H1 (cell line): Measurements from ENCODE around the gene KIDINS220. TPM values are rescaled to one million over a fixed set of nuclear protein-coding genes. Genes with fewer than 3 reads are reported as not detected.

Source experiments
- CTCF ChIA-PET: fragments of 300-600 bp; sonication (Branson Sonifier 250); formaldehyde crosslinking; loops from one replicate; lab custom pipeline; 2021; ENCODE audit not compliant: partially characterized antibody; lab: Charles Lee
- POLR2A ChIA-PET: fragments of 300-600 bp; sonication (Branson Sonifier 250); formaldehyde crosslinking; loops from one replicate; lab custom pipeline; 2021; ENCODE audit warnings: inconsistent platforms; ENCODE audit not compliant: partially characterized antibody; lab: Charles Lee
- DNase-seq, 2 experiments: peaks; one replicate each; pipeline versions ENCODE4 v3.0.0 to v3.0.0-alpha.2; 2010 to 2022; ENCODE audit warnings: low spot score in 2 of 2, low read depth in 1 of 2, mixed read lengths in 1 of 2
- FAIRE-seq: peaks from 2 replicates; lab custom pipeline; 2011; peaks lifted over from hg19 to GRCh38; lab: Jason Lieb, UNC
- H2AFZ ChIP-seq: 2 replicates; pipeline ENCODE4 v1.8.1; 2012; ENCODE audit warnings: low read length, inconsistent platforms
- H2AK5ac ChIP-seq: 2 replicates; pipeline ENCODE4 v1.6.1; 2013; ENCODE audit warnings: low read depth, low read length
- H2BK120ac ChIP-seq: replicated peaks from 2 replicates; pipeline ENCODE3; 2013; ENCODE audit warnings: low read depth, low read length, inconsistent platforms
- H2BK12ac ChIP-seq: 2 replicates; pipeline ENCODE4 v1.6.1; 2013; ENCODE audit warnings: low read depth, low read length
- H2BK15ac ChIP-seq: 2 replicates; pipeline ENCODE4 v1.6.1; 2013; ENCODE audit warnings: low read length
- H2BK20ac ChIP-seq: 2 replicates; pipeline ENCODE4 v1.6.1; 2013; ENCODE audit warnings: low read length
- H2BK5ac ChIP-seq: 2 replicates; pipeline ENCODE4 v1.6.1; 2013; ENCODE audit warnings: low read depth, low read length
- H3K14ac ChIP-seq: 2 replicates; pipeline ENCODE4 v1.6.1; 2013; ENCODE audit warnings: inconsistent platforms; ENCODE audit not compliant: insufficient read length
- H3K18ac ChIP-seq: 2 replicates; pipeline ENCODE4 v1.6.1; 2013; ENCODE audit warnings: low read length; ENCODE audit errors: extremely low read depth
- H3K23ac ChIP-seq: 2 replicates; pipeline ENCODE4 v1.6.1; 2013; ENCODE audit warnings: inconsistent platforms; ENCODE audit not compliant: insufficient read length
- H3K23me2 ChIP-seq: 2 replicates; pipeline ENCODE4 v1.6.1; 2013; ENCODE audit warnings: low read depth, low read length
- H3K27ac ChIP-seq: 2 replicates; pipeline ENCODE4 v1.6.1; 2011; ENCODE audit warnings: low read depth, low read length, inconsistent platforms
- H3K27me3 ChIP-seq, 4 experiments: replicated peaks in 1 of 4; 1 replicate in 1 of 4; 2 replicates in 3 of 4; pipeline versions ENCODE4 v1.6.1 to v1.8.1; 2011 to 2013; ENCODE audit warnings: low read length in 3 of 4, mild to moderate bottlenecking in 3 of 4, inconsistent platforms in 2 of 4, mixed read lengths in 2 of 4, moderate library complexity in 1 of 4; ENCODE audit not compliant: control insufficient read depth in 3 of 4, insufficient read depth in 3 of 4; ENCODE audit errors: extremely low read depth in 1 of 4
- H3K36me3 ChIP-seq, 4 experiments: 2 replicates each; pipeline versions ENCODE4 v1.6.1 to v1.8.1; 2011 to 2013; ENCODE audit warnings: mild to moderate bottlenecking in 4 of 4, low read length in 3 of 4, moderate library complexity in 2 of 4, control low read depth in 1 of 4, inconsistent platforms in 1 of 4; ENCODE audit not compliant: insufficient read depth in 4 of 4, control insufficient read depth in 2 of 4
- H3K4ac ChIP-seq: replicated peaks from 2 replicates; pipeline ENCODE3; 2013; ENCODE audit warnings: low read length, low read depth, mixed read lengths, inconsistent platforms; ENCODE audit not compliant: insufficient read length
- H3K4me1 ChIP-seq, 4 experiments: replicated peaks in 1 of 4; 1 replicate in 1 of 4; 2 replicates in 3 of 4; pipeline versions ENCODE4 v1.6.1 to v1.8.1; 2011 to 2013; ENCODE audit warnings: low read length in 3 of 4, inconsistent platforms in 2 of 4, mixed read lengths in 1 of 4; ENCODE audit not compliant: insufficient read depth in 4 of 4, control insufficient read depth in 3 of 4
- H3K4me2 ChIP-seq, 2 experiments: 2 replicates each; pipeline versions ENCODE4 v1.6.1 to v1.8.1; 2011 to 2013; ENCODE audit warnings: low read depth in 2 of 2, low read length in 2 of 2, control low read depth in 1 of 2, inconsistent platforms in 1 of 2, mild to moderate bottlenecking in 1 of 2; ENCODE audit not compliant: insufficient read depth in 1 of 2
- H3K4me3 ChIP-seq, 4 experiments: fragments of 200-600, 300-600 bp in 1 of 4; sonication (generic), shearing (Covaris generic), sonication (Bioruptor Twin) in 1 of 4; 2 replicates each; pipeline versions ENCODE4 v1.5.1 to v1.8.1; 2011 to 2016; ENCODE audit warnings: low read length in 4 of 4, low read depth in 3 of 4, control low read depth in 2 of 4, inconsistent platforms in 2 of 4, mild to moderate bottlenecking in 2 of 4, mixed read lengths in 1 of 4, moderate library complexity in 1 of 4; ENCODE audit not compliant: insufficient read depth in 2 of 4; ENCODE audit errors: extremely low read depth in 1 of 4
- H3K56ac ChIP-seq: replicated peaks from 2 replicates; pipeline ENCODE3; 2013; ENCODE audit warnings: low read depth, mild to moderate bottlenecking, mixed read lengths, low read length, inconsistent platforms; ENCODE audit not compliant: insufficient read length
- H3K79me1 ChIP-seq: 2 replicates; pipeline ENCODE4 v1.6.1; 2013; ENCODE audit warnings: low read depth, low read length, control low read depth
- H3K79me2 ChIP-seq, 2 experiments: 2 replicates each; pipeline versions ENCODE4 v1.6.1 to v1.8.1; 2012 to 2013; ENCODE audit warnings: low read length in 2 of 2, mild to moderate bottlenecking in 2 of 2, inconsistent platforms in 1 of 2; ENCODE audit not compliant: insufficient read depth in 2 of 2, control insufficient read depth in 1 of 2
- H3K9ac ChIP-seq, 4 experiments: replicated peaks in 1 of 4; 1 replicate in 1 of 4; 2 replicates in 3 of 4; pipeline versions ENCODE4 v1.6.1 to v1.8.1; 2011 to 2013; ENCODE audit warnings: low read depth in 3 of 4, low read length in 3 of 4, control low read depth in 2 of 4, mild to moderate bottlenecking in 2 of 4, moderate library complexity in 2 of 4, inconsistent platforms in 1 of 4; ENCODE audit errors: extremely low read depth in 1 of 4
- H3K9me3 ChIP-seq, 2 experiments: 2 replicates each; pipeline versions ENCODE4 v1.6.1 to v1.8.1; 2012 to 2013; ENCODE audit warnings: mild to moderate bottlenecking in 2 of 2, moderate library complexity in 2 of 2, control low read depth in 1 of 2, inconsistent platforms in 1 of 2, low read depth in 1 of 2, low read length in 1 of 2, mixed read lengths in 1 of 2; ENCODE audit not compliant: insufficient read depth in 2 of 2
- H4K20me1 ChIP-seq, 2 experiments: replicated peaks in 1 of 2; 2 replicates each; pipeline versions ENCODE3 to v1.8.1; 2011 to 2013; ENCODE audit warnings: inconsistent platforms in 2 of 2, low read length in 2 of 2, mild to moderate bottlenecking in 1 of 2; ENCODE audit not compliant: insufficient read depth in 2 of 2, control insufficient read depth in 1 of 2
- H4K5ac ChIP-seq: 2 replicates; pipeline ENCODE4 v1.6.1; 2013; ENCODE audit warnings: low read length, low read depth, mixed read lengths, inconsistent platforms; ENCODE audit not compliant: insufficient read length
- H4K8ac ChIP-seq: 2 replicates; pipeline ENCODE4 v1.8.0; 2013; ENCODE audit warnings: mild to moderate bottlenecking, moderate library complexity, low read length, inconsistent platforms; ENCODE audit not compliant: insufficient read depth; ENCODE audit errors: extremely low read depth
- H4K91ac ChIP-seq: replicated peaks from 2 replicates; pipeline ENCODE3; 2013; ENCODE audit warnings: low read length, mixed read lengths, inconsistent platforms; ENCODE audit not compliant: insufficient read length
- BCL11A ChIP-seq, 2 experiments: IDR thresholded peaks; one replicate each; pipeline ENCODE4 v1.6.1; 2011; ENCODE audit warnings: low read depth in 2 of 2, low read length in 2 of 2, mild to moderate bottlenecking in 2 of 2
- POLR2A ChIP-seq, 2 experiments: IDR thresholded peaks; 1 replicate in 1 of 2; 2 replicates in 1 of 2; pipeline ENCODE4 v1.6.1; 2011; ENCODE audit warnings: low read depth in 2 of 2, low read length in 2 of 2, mild to moderate bottlenecking in 2 of 2; ENCODE audit errors: control extremely low read depth in 1 of 2
- RFX5 ChIP-seq: IDR thresholded peaks from 2 replicates; pipeline ENCODE4 v1.6.1; 2011; ENCODE audit warnings: low read depth, low read length, improper control_type of control experiment, borderline replicate concordance
- TEAD4 ChIP-seq: IDR thresholded peaks from 2 replicates; pipeline ENCODE4 v1.6.1; 2012; ENCODE audit warnings: low read depth, low read length, inconsistent platforms, mixed read lengths
- WGBS, 2 experiments: shearing (Covaris generic) in 1 of 2; methylation state at CpG; one replicate each; pipeline versions ENCODE4 v1.1.6 to v1.1.7; 2013 to 2015; ENCODE audit warnings: low lambda C conversion rate in 2 of 2, mixed read lengths in 2 of 2, inconsistent platforms in 1 of 2, low coverage in 1 of 2, missing lambda C conversion rate in 1 of 2; ENCODE audit not compliant: insufficient replicate concordance in 2 of 2, insufficient coverage in 1 of 2, insufficient read length in 1 of 2; ENCODE audit errors: extremely low coverage in 1 of 2, missing lambda C conversion rate in 1 of 2; 5-methylcytosine and 5-hydroxymethylcytosine counted together
- polyA plus RNA-seq, 7 experiments: library from polyadenylated mRNA; depleted of rRNA in 3 of 7; stranded (reverse) in 5 of 7; unstranded in 2 of 7; fragments of >200 nt in 5 of 7; fragments of 200-250 nt in 2 of 7; gene quantifications; 1 replicate in 5 of 7; 2 replicates in 1 of 7; 4 replicates in 1 of 7; pipeline versions ENCODE4 v1.2.1 to v1.2.3, GENCODE V29; 2011 to 2013; ENCODE audit warnings: missing spikeins in 2 of 7, mixed read lengths in 2 of 7
- total RNA-seq: library from RNA; stranded (reverse); fragmentation: NEBNext Ultra II Directional; extraction: Animal tissue kit (Norgen Biotek cat#: 25700); gene quantifications from 2 replicates; pipeline ENCODE4 v1.2.1, GENCODE V29; 2021

KIDINS220 gene
- total and polyA plus RNA-seq, 2 of the 8 experiments (the other 6 are each of a cell fraction or from before 2014, with no cell fraction given): 21.2 to 27.1 TPM

DNA sequence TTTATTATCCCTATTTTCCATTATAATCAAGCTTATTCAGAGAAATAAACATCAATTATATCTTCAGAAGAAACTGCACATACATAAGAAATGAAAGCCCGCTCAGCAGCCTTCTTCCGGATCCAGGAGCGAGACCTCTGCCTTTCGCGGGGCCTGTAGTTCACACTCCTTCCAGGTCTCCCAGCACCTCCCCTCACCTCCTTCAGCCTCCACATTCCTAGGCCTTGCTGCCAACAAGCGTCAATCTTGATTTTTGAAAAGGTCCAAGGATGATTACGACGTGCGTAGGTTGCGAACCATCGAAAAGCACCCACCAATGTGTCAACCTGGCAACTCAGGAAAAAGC, 355 bp upstream of the KIDINS220 start:
- no peak overlapping the region for H4K8ac ChIP-seq
- H3K14ac ChIP-seq: no peak overlapping the region
- H3K4me2 ChIP-seq: peak overlapping the region; percentile 52 to 68
- FAIRE-seq (no peak), DNase-seq (peak in 1 of 2 experiments; percentile 57)
- H2BK15ac ChIP-seq: 0 out of 2 replicates have a peak overlapping the region, but pooled peaks have one; percentile 6
- peak overlapping the region; percentile 87 for H2AFZ ChIP-seq
- no peak overlapping the region for H3K4ac ChIP-seq
- H2BK5ac ChIP-seq: no peak overlapping the region
- no peak overlapping the region for H3K56ac ChIP-seq
- no peak overlapping the region for H2BK120ac ChIP-seq
- H3K9me3 ChIP-seq: no peaks in the 10 kb centered on the region
- no peaks in the 10 kb centered on the region for H3K36me3 ChIP-seq
- no peak overlapping the region for H3K9ac ChIP-seq
- WGBS, 2 experiments: 74% methylated on average over 11 of the region's 11 CpGs; no CpG with 5 or more reads in 1 of the 2 experiments
- H3K23ac ChIP-seq: no peak overlapping the region
- H4K5ac ChIP-seq: no peak overlapping the region
- H2BK20ac ChIP-seq: no peak overlapping the region
- peak in 1 of 2 experiments; percentile 2; a peak in 1 of 3 replicates for TF ChIP-seq POLR2A (IDR thresholded peaks at IDR 0.05; ENCODE audit: control extremely low read depth in 1 of 2, low read depth in 2 of 2, low read length in 2 of 2)
- TF ChIP-seq TEAD4: peak; percentile 72
- TF ChIP-seq BCL11A (IDR thresholded peaks at IDR 0.05; ENCODE audit: low read depth in 2 of 2, low read length in 2 of 2): no peak
- TF ChIP-seq RFX5: no peak
- no peak overlapping the region for H2BK12ac ChIP-seq
- no peaks in the 10 kb centered on the region for H3K23me2 ChIP-seq
- no peak overlapping the region for H2AK5ac ChIP-seq
- ChIA-PET POLR2A (no interaction called here), CTCF (interaction anchor here (1.2 kb wide), 1 partner anchor 301 kb away, joined by 3 read pairs; no protein-coding TSS in a partner anchor)
- H3K18ac ChIP-seq: peak overlapping the region; percentile 26; the same call in 1 of the 2 replicates
- no peak overlapping the region for H4K91ac ChIP-seq
- H3K4me3 ChIP-seq: peak overlapping the region; percentile 10 to 95 (median 18); a peak in 7 of 8 replicates
- H4K20me1 ChIP-seq: no peaks in the 10 kb centered on the region
- H3K4me1 ChIP-seq: peaks cover 0 to 2% (median 0%) of the 10 kb centered on the region in 4 experiments; a peak in 2 of 7 replicates
- peaks cover 0 to 14% of the 10 kb centered on the region in 2 experiments; a peak in 2 of 4 replicates for H3K79me2 ChIP-seq
- H3K79me1 ChIP-seq: peaks cover 3% of the 10 kb centered on the region
- no peaks in the 10 kb centered on the region for H3K27me3 ChIP-seq
- no peak overlapping the region for H3K27ac ChIP-seq
